ENCODE data around the gene FOXP1. TPM values are rescaled to one million over a fixed set of nuclear protein-coding genes. Genes with fewer than 3 reads are reported as not detected.

Gene FOXP1
- total and polyA plus RNA-seq, 2 of the 13 experiments (the other 11 are each of a cell fraction or from before 2014, with no cell fraction given), result 40.4 to 59.0 TPM

GRCh38 chr3:71097557-71097956 is 486.0 kb downstream of the FOXP1 start (continued):
- TF ChIP-seq HINFP (CRISPR knock-in tag; IDR thresholded peaks at IDR 0.05; ENCODE audit: low read depth) (no peak), NFAT5 (CRISPR knock-in tag; IDR thresholded peaks at IDR 0.05) (no peak), FOXA3 (CRISPR knock-in tag; IDR thresholded peaks at IDR 0.05) (no peak), ZMYM2 (CRISPR knock-in tag; IDR thresholded peaks at IDR 0.05) (no peak), STAT5B (CRISPR knock-in tag; IDR thresholded peaks at IDR 0.05) (no peak), KLF11 (CRISPR knock-in tag; IDR thresholded peaks at IDR 0.05) (no peak), FOXO1 (CRISPR knock-in tag; IDR thresholded peaks at IDR 0.05) (no peak)
